ENCODE measurements around the gene CCDC196.

GRCh38 chr14:66487164-66487563 is 993 bp downstream of the CCDC196 start:
- TF ChIP-seq SRF (IDR thresholded peaks at IDR 0.05; ENCODE audit: low read depth) (no peak), REST (IDR thresholded peaks at IDR 0.05; ENCODE audit: low read depth) (no peak), EZH2 (IDR thresholded peaks at IDR 0.05) (no peak), POLR2A (IDR thresholded peaks at IDR 0.05; ENCODE audit: borderline replicate concordance, extremely low read depth, insufficient read depth, insufficient read length) (no peak), CTCF (IDR thresholded peaks at IDR 0.05 in 2 of 3, conservative IDR thresholded peaks at IDR 0.05 in 1 of 3; ENCODE audit: borderline replicate concordance in 1 of 3, insufficient read depth in 1 of 3, low read depth in 2 of 3, low read length in 2 of 3) (no peak), POLR2AphosphoS5 (IDR thresholded peaks at IDR 0.05; ENCODE audit: low read depth, low read length) (no peak), SIN3A (IDR thresholded peaks at IDR 0.05; ENCODE audit: low read depth) (no peak), CBX3 (IDR thresholded peaks at IDR 0.05; ENCODE audit: low read depth) (no peak), MAX (IDR thresholded peaks at IDR 0.05) (no peak), JUND (IDR thresholded peaks at IDR 0.05) (no peak), ELF1 (IDR thresholded peaks at IDR 0.05; ENCODE audit: borderline replicate concordance, low read depth) (no peak)

Measured in HCT116 (cell line).